ENCODE results near the gene CXCL1.

Gene CXCL1

GRCh38 chr4:73852771-73853170, 16.4 kb upstream of the CXCL1 start:
- DNase-seq (ENCODE audit: low read depth) = no peak

- DNase-seq (ENCODE audit: low read depth) = no peak
Measured at GRCh38 chr4:73853246-73853704, 15.9 kb upstream of the CXCL1 start, which contains the start of gene PF4V1. PF4V1 (plus strand) TSS chr4:73853296; CDS start chr4:73853363, 67 bp downstream.

- no peak for DNase-seq (ENCODE audit: low read depth)
Measured at GRCh38 chr4:73853718-73854473, 15.3 kb upstream of the CXCL1 start.

- DNase-seq (ENCODE audit: low read depth) = no peak
Measured at GRCh38 chr4:73855406-73855805, 13.8 kb upstream of the CXCL1 start.

- DNase-seq (ENCODE audit: low read depth) = no peak
Measured at GRCh38 chr4:73856518-73856917, 12.7 kb upstream of the CXCL1 start.

GRCh38 chr4:73859614-73860088, 9.5 kb upstream of the CXCL1 start:
- no peak for DNase-seq (ENCODE audit: low read depth)

GRCh38 chr4:73860181-73860580, 9.0 kb upstream of the CXCL1 start:
- no peak for DNase-seq (ENCODE audit: low read depth)

- no peak for DNase-seq (ENCODE audit: low read depth)
Measured at GRCh38 chr4:73860917-73861316, 8.3 kb upstream of the CXCL1 start.

GRCh38 chr4:73862322-73862721, 6.9 kb upstream of the CXCL1 start:
- no peak for DNase-seq (ENCODE audit: low read depth)

- no peak for DNase-seq (ENCODE audit: low read depth)
Measured at GRCh38 chr4:73864365-73864764, 4.8 kb upstream of the CXCL1 start.

GRCh38 chr4:73864961-73865360, 4.2 kb upstream of the CXCL1 start:
- DNase-seq (ENCODE audit: low read depth) = no peak

- no peak for DNase-seq (ENCODE audit: low read depth)
Measured at GRCh38 chr4:73865431-73866096, 3.6 kb upstream of the CXCL1 start.

- DNase-seq (ENCODE audit: low read depth) = no peak
Measured at GRCh38 chr4:73866246-73866645, 2.9 kb upstream of the CXCL1 start.

GRCh38 chr4:73867783-73868182, 1.4 kb upstream of the CXCL1 start:
- DNase-seq (ENCODE audit: low read depth) = no peak

GRCh38 chr4:73868206-73869129, 725 bp upstream of the CXCL1 start:
- DNase-seq (ENCODE audit: low read depth) = no peak

- no peak for DNase-seq (ENCODE audit: low read depth)
Measured at GRCh38 chr4:73870260-73870659, 1.1 kb downstream of the CXCL1 start.

GRCh38 chr4:73870768-73871167, 1.6 kb downstream of the CXCL1 start:
- DNase-seq (ENCODE audit: low read depth) = no peak

- DNase-seq (ENCODE audit: low read depth) = no peak
Measured at GRCh38 chr4:73871511-73872310, 2.5 kb downstream of the CXCL1 start.

GRCh38 chr4:73872316-73873108, 3.3 kb downstream of the CXCL1 start:
- DNase-seq (ENCODE audit: low read depth) = no peak

- no peak for DNase-seq (ENCODE audit: low read depth)
Measured at GRCh38 chr4:73874386-73874785, 5.2 kb downstream of the CXCL1 start.

- no peak for DNase-seq (ENCODE audit: low read depth)
Measured at GRCh38 chr4:73875401-73875800, 6.2 kb downstream of the CXCL1 start.
